GM12873 (cell line): ENCODE data around the gene HRK.

Source experiments
- TF ChIP-seq, protein P1 (sequence below): IDR thresholded peaks from 2 replicates; pipeline ENCODE4 v1.5.1; 2012; ENCODE audit warnings: low read depth, mild to moderate bottlenecking, moderate library complexity, low read length, control low read depth; ENCODE audit not compliant: insufficient read depth; ENCODE audit errors: missing control alignments

The HRK gene

DNA sequence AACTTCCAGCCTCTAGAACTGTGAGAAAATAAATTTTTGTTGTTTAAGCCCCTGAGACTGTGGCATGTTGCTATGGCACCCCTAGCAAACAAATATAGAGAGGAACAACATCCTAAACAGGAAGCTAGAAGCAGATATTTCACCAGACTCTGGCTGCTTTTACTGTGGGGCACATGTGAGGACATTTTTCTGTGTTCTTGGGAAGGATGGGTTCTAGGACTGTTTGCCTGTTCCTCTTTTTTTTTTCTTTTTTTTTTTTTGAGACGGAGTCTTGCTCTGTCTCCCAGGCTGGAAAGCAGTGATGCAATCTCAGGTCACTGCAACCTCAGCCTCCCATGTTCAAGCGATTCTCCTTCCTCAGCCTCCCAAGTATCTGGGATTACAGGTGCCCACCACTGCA lies 4.2 kb upstream of the HRK start:
- TF ChIP-seq, protein P1, sequence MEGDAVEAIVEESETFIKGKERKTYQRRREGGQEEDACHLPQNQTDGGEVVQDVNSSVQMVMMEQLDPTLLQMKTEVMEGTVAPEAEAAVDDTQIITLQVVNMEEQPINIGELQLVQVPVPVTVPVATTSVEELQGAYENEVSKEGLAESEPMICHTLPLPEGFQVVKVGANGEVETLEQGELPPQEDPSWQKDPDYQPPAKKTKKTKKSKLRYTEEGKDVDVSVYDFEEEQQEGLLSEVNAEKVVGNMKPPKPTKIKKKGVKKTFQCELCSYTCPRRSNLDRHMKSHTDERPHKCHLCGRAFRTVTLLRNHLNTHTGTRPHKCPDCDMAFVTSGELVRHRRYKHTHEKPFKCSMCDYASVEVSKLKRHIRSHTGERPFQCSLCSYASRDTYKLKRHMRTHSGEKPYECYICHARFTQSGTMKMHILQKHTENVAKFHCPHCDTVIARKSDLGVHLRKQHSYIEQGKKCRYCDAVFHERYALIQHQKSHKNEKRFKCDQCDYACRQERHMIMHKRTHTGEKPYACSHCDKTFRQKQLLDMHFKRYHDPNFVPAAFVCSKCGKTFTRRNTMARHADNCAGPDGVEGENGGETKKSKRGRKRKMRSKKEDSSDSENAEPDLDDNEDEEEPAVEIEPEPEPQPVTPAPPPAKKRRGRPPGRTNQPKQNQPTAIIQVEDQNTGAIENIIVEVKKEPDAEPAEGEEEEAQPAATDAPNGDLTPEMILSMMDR, result no peak

DNA sequence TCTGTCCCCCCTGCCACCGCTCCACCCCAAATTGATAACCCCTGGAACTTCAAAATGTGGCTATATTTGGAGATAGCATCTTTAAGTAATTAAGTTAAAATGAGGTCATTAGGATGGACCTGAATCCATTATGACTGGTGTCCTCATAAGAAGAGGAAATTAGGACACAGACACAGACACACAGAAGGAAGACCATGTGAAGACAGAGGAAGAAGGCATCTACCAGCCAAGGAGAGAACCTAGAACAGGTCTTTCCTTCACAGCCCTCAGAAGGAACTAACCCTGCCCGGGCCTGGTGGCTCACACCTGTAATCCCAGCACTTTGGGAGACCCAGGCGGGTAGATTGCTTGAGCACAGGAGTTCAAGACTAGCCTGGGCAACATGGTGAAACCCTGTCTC lies 3.6 kb upstream of the HRK start:
- TF ChIP-seq, protein P1, result no peak

DNA sequence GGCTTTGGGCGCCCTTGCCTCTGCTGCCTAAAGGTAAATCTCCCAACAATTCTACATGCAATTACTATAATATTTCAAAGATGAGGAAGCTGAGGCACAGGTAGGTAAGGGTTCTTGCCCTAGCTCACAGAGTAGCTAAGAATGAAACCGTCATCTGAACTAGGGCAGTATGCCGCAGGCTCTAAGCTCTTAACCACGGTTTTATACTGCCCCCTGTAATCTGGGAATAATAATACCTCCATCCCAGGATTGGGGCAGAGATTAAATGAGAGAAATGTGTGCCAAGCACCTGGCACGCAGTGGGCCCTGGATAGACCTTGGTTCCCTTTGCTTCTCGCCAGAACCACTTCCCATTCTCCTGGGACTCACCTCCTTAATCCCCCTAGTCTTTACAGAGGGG lies 1.5 kb upstream of the HRK start:
- TF ChIP-seq, protein P1, result peak; percentile 2

DNA sequence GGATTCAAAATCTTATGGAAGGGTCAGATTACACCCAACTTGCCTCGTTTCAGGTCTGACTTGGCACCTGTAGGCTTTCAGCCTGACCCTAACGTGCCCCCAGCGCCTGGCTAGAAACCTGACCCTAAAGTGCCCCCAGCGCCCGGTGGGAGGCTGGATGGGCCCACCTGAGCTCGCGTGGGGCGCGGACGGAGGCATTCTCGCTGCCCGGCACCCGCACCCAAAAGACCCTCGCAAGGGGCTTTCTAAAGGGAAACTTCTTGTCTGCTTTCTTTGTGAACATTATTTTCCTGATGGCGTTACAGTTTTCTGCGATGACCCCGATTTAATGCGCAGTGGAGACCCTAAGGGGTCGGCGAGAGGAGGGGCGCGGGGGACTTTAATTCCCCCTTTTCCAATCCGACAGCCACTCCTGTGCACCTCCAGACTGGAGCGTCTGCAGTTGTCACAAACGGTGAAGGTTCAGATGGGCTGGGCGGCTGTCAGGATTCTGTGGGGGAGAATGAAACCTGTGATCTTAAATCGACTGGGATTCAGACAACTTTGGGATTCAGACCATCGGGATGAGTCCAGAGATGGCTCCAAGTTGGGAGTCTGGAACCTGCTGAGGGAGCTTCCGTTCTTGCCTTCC lies 751 bp upstream of the HRK start:
- TF ChIP-seq, protein P1, result no peak

DNA sequence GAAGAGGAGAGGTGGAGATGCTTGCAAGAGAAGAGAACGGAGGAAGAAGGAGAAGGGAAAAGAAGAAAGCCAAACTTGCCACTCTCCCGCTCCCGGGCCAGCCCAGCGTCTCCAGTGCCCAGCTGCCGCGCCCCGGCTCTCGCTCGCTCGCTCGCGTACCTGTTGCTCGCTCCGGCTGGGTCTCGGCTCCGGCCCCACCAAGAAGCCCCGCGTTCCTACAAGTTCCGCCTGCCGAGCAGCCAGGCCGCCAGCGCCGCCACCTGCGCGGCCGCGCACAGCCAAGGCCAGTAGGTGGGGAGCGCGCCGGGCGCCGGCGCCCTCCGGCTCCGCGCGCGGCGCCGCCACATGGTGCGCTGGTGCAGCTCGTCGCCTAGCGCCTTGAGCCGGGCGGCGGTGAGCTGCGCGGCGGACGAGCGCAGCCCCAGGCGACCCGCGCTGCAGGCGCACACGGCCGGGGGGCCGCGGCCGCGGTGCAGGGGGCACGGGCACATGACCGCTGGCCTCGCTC lies 370 bp downstream of the HRK start:
- TF ChIP-seq, protein P1, result peak; percentile 10

DNA sequence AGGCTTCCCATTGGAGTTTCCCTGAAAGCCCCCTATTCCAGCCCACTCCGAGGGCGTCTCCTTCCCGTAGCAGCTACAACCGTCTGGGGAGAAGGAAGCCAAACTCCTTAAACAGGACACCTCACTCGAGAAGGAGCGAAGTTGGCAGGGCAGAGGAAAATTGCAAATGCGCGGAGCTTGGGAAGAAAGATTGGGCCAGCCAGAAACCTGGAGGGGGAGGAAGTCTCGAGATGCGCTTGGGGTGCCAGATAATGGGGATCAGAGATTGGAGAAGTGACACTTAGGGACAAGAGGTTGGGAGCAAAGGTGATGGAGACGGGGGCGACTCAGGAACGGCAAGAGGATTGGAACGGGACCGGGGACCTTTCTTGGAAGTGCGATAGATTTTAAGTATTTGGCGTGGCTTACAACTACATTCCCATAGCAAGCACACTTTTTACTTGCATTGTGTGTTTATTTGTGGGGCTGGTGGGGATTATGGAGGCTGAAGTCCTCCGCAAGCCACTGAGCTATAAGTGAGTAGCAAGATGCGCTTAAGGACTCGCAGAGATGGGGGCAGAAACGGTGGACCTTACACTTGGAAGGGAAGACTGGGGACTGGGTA lies 926 bp downstream of the HRK start:
- TF ChIP-seq, protein P1, result no peak

DNA sequence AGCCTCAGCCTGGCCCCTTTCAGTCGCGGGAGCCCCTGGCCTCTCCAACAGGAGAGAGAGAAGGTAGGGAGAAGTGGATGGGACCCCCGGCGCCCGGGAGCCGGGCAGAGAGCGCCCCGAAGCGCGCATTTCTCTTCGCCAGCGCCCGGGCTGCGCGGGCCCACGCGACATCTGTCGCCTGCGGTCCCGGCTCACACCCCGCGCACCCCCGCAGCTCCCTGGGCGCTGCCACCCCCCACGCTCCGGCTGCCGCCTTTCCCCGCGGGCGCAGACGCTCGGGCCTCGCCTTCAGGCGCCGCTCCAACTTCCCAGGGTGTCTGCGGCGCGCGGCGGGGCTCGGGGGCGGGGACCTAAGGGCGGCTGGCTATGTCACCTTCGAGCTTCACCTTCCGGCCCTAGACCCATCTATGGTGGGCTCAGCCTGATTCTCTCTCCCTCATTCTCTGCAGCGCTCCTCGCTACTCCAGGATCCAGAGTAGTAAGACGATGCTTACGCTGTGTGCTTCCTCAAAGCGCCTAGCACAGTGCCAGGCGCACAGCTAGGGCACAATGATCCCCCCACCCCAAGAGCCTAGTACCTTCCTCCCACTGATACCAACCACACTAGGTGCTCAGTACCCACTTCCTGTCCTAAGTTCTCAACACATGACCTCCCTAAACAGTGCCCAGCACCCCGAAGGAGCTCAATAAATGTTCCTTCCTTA lies 1.6 kb downstream of the HRK start:
- TF ChIP-seq, protein P1, result no peak
